Measurements from ENCODE around the gene NXPE4.

NXPE4 gene

DNA sequence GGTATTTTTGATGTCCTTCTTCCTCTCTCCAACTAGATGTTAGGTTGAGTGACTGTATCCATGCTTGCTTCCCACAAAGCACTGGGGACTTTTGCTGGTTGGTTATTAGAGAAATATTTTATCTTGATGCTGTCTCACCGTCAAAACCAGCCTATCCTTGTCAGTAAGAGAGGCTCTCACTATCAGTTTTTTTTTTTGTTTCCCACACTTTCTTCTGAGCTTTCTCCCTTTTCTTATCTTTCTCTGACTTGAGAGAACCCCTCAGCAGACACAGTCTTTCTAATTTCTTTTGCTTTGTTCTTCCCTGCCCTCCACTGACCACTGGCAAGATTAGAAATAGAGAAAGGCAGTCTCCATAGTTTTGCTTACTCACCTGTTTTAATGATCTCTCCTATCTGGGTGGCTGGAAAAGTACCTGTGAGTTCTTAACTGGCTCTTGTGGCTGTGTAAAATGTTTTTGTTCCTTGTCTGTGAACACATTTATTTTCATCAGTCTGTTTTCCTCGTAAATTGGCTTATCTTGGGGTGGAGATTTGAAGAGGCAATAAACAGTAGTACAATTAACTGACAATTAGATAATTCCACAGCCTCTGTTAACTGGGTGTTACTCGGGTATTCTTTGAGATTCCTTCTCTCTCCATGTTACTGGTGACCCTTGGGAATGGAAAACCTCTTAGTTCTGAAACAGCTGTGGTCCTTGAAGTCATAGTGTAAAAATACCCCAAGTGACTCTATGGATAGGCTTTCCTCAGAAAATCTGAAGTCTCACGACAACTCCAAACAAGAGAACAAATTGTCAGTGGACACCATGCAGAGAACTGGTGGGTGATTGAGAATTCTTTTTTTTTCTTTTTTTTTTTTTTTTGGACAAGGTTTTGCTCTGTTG, 35.9 kb downstream of the NXPE4 start, which contains the start of gene NXPE1:
Gene NXPE1, minus strand, starts transcription at position 457 of the 886 bp plus-strand sequence. CDS start 8,680 bp downstream, outside the sequence.
- DNase-seq (ENCODE audit: low read depth): no peak

GRCh38 chr11:114556135-114556534, 39.5 kb downstream of the NXPE4 start:
- DNase-seq (ENCODE audit: low read depth): no peak

DNA sequence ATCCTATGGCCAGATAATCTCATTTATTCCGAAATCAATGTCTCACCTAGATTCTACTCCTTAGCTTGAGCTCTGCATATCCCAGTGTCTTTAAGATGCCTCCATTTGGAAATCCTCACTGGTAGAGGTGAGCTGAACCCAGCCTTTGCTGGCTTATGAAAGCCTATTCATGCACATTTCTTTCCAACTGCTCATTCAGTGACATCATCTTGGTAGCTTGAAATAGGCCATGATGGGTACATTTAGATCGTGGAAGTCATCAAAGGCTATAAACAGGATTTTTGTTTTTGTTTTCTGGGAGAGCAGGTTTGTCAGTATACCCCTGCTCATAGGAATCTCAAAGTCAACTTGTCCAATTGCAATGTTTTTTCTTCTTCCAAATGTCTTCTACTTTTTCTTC, 41.9 kb downstream of the NXPE4 start:
- DNase-seq (ENCODE audit: low read depth): no peak

- no peak for DNase-seq (ENCODE audit: low read depth)
Observed at GRCh38 chr11:114551060-114551459, 44.5 kb downstream of the NXPE4 start.

GRCh38 chr11:114525682-114526081, 69.9 kb downstream of the NXPE4 start:
- no peak for DNase-seq (ENCODE audit: low read depth)

- no peak for DNase-seq (ENCODE audit: low read depth)
Observed at GRCh38 chr11:114524122-114524521, 71.5 kb downstream of the NXPE4 start.

DNA sequence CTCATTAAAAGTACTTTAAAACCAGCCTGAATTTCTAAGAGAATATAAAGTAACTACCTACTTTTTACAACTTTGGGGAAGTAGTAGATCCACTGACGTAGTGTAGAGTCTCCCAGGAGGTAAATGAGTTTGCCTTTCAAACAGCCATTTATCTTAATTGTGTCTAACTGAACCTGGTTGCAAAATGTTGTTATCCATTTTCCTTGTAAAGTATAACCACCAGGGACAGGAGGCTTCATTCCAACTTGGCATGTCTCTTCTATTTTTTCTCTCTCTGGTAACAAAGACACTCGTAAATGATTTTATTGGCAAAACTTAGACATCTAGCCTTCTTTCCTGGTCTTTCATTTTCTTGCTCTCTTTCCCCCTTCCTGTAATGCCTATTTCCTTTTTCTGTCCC, 72.8 kb downstream of the NXPE4 start:
- DNase-seq (ENCODE audit: low read depth): no peak

All from HS-5 (cell line).